Measurements from ENCODE around the gene OIP5.
A peak's percentile ranks its signal among the peaks of the same experiment; 100 is the strongest.
"Not testable (repeated sequence)": the region's sequence is repeated elsewhere in the genome, so short reads cannot be mapped to it uniquely, and the experiment has no call there.

Gene OIP5

DNA sequence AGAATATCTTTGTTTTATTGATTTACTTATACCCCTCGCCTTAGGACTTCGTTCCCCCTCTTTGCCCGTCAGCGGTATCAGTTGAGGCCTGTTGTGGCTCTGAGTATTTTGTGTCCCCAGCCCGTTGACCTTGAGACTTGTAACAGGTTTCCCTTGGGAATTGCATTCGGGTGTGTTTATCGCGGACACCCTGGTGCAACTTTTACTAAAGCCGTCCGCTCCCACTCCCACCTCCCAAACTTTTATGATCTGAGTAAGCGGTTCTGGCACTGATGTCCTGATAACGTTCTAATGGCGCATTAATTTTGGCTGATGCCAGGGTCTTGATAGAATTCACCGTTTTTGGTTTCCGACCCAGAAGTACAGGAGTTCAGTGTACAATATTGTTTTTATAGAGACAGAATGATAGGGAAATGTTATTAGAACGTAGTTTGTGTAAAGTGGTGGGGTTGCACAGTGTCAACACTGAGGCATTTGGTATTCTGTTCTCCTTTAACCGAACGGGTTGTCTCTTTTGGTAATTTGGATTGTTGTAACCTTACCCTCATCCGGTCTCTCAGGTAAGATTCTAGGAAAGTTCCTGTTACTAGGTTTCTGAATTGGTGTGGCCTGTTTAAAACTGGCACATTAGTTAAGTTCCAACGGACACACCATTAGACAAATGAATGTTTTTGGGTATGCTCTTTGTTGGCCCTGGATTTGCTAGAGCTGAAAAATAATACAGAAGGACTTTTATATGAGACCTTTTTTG lies 47.8 kb downstream of the OIP5 start:
- TF ChIP-seq CTCF (IDR thresholded peaks at IDR 0.05; ENCODE audit: low read depth, low read length): no peak
- peak overlapping the region; percentile 93 for H3K4me3 ChIP-seq (ENCODE audit: low read depth, low read length)

- no peak for TF ChIP-seq CTCF (IDR thresholded peaks at IDR 0.05; ENCODE audit: low read depth, low read length)
- H3K4me3 ChIP-seq (ENCODE audit: low read depth, low read length): peak overlapping the region; percentile 93
Observed at GRCh38 chr15:41283653-41284426, 48.6 kb downstream of the OIP5 start.

DNA sequence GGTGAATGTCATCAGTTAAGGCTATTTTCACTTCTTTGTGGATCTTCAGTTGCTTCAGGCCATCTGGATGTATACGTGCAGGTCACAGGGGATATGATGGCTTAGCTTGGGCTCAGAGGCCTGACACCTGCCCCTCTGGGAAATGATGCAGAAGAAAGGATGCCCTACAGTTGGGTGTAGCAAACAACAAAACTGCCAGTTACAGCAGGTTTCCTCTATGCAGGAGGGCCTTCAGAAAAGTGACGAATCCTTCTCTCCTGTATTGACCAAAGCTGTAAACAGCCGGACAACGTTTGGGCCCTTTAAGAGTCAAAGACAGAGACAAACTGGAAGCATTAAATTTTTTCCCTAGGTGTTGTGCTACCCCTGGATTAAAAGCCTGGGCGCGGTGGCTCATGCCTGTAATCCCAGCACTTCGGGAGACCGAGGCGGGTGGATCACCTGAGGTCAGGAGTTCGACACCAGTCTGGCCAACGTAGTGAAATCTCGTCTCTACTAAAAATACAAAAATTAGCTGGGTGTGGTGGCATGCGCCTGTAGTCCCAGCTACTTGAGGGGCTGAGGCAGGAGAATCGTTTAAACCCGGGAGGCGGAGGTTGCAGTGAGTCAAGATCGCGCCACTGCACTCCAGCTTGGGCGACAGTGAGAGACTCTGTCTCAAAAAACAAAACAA lies 49.3 kb downstream of the OIP5 start:
- peak overlapping the region; percentile 93 for H3K4me3 ChIP-seq (ENCODE audit: low read depth, low read length)

GRCh38 chr15:41282436-41282835 lies 50.0 kb downstream of the OIP5 start:
- H3K4me3 ChIP-seq (ENCODE audit: low read depth, low read length): not testable (repeated sequence)

DNA sequence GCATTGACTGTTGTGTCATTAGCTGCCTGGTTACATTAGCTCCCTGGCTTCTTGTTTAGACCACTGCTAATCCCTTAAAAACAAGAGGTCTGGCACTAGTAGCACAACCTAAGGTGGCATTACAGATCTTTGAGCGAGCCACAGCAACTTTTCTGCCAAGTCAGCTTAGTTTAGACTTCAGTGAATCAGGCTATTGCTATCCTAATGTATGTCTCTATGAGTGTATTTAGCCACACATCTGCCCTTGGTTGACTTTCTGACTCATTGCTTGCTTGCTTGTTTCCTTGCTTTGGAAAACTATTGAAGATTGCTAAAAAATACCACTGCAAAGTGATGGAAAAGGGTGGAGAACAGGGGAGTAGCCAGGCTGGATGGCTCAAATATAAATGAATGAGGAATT lies 51.2 kb downstream of the OIP5 start:
- H3K4me3 ChIP-seq (ENCODE audit: low read depth, low read length): no peak overlapping the region

GRCh38 chr15:41279535-41280283 lies 52.7 kb downstream of the OIP5 start:
- no peak for TF ChIP-seq CTCF (IDR thresholded peaks at IDR 0.05; ENCODE audit: low read depth, low read length)
- H3K4me3 ChIP-seq (ENCODE audit: low read depth, low read length): no peak overlapping the region

More for the DNA sequence above, 51.2 kb downstream of the OIP5 start:
- TF ChIP-seq CTCF (IDR thresholded peaks at IDR 0.05; ENCODE audit: low read depth, low read length): no peak

DNA sequence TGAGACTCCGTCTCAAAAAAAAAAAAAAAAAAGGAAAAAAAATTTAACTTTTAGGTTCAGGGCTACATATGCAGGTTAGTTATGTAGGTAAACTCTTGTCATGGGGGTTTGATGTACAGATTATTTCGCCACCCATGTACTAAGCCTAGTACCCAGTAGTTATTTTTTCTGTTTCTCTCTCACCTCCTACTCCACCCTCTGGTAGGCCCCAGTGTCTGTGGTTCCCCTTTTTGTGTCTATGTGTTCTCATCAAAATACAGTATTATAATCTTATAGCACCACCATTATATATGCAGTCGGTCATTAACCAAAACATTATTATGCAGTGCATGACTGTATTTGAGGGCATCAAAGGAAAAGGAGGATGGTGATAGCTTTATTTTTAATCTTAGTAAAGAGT lies 54.1 kb downstream of the OIP5 start:
- no peak for TF ChIP-seq CTCF (IDR thresholded peaks at IDR 0.05; ENCODE audit: low read depth, low read length)
- H3K4me3 ChIP-seq (ENCODE audit: low read depth, low read length): no peak overlapping the region
